Fibroblast of villous mesenchyme (primary cell): Measurements from ENCODE around the gene EPN2. TPM values are rescaled to one million over a fixed set of nuclear protein-coding genes. Genes with fewer than 3 reads are reported as not detected.
A peak's percentile ranks its signal among the peaks of the same experiment; 100 is the strongest.

Experiments
- DNase-seq: peaks from one replicate; pipeline ENCODE4 v3.0.0-alpha.2; 2010; ENCODE audit warnings: low read depth
- H3K4me3 ChIP-seq: 2 replicates; pipeline ENCODE4 v1.5.1; 2011; ENCODE audit warnings: low read depth, mild to moderate bottlenecking, low read length
- total RNA-seq: library from RNA; depleted of rRNA; stranded (reverse); fragments of >200 nt; gene quantifications from 2 replicates; pipeline ENCODE4 v1.2.3, GENCODE V29; 2012
- TF ChIP-seq, protein P1 (sequence below): IDR thresholded peaks from 2 replicates; pipeline ENCODE4 v1.5.1; 2012; ENCODE audit warnings: low read depth, mild to moderate bottlenecking, low read length; ENCODE audit not compliant: insufficient read depth

The EPN2 gene
- total RNA-seq, 1 donor, result 30.2 TPM

DNA sequence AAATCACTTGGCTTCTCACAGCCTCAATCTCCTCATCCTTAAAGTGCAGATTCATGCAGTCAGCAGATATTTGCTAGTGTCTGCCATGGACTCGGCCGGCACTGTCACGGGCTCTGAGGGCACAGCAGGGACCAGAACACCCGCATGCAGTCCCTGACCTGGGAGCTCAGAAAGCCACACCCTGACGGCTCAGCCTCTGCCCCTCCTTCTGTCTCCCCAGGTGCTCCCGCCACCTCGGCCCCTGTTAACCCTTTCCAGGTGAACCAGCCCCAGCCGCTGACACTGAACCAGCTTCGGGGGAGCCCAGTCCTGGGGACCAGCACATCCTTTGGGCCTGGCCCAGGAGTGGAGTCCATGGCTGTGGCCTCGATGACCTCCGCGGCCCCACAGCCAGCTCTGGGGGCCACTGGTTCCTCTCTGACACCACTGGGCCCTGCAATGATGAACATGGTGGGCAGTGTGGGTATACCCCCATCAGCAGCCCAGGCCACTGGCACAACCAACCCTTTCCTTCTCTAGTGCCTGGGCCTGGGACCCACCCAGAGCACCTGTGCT is 96.6 kb downstream of the EPN2 start:
- no peak for DNase-seq
- TF ChIP-seq, protein P1, sequence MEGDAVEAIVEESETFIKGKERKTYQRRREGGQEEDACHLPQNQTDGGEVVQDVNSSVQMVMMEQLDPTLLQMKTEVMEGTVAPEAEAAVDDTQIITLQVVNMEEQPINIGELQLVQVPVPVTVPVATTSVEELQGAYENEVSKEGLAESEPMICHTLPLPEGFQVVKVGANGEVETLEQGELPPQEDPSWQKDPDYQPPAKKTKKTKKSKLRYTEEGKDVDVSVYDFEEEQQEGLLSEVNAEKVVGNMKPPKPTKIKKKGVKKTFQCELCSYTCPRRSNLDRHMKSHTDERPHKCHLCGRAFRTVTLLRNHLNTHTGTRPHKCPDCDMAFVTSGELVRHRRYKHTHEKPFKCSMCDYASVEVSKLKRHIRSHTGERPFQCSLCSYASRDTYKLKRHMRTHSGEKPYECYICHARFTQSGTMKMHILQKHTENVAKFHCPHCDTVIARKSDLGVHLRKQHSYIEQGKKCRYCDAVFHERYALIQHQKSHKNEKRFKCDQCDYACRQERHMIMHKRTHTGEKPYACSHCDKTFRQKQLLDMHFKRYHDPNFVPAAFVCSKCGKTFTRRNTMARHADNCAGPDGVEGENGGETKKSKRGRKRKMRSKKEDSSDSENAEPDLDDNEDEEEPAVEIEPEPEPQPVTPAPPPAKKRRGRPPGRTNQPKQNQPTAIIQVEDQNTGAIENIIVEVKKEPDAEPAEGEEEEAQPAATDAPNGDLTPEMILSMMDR, result no peak
- H3K4me3 ChIP-seq, result no peak overlapping the region

DNA sequence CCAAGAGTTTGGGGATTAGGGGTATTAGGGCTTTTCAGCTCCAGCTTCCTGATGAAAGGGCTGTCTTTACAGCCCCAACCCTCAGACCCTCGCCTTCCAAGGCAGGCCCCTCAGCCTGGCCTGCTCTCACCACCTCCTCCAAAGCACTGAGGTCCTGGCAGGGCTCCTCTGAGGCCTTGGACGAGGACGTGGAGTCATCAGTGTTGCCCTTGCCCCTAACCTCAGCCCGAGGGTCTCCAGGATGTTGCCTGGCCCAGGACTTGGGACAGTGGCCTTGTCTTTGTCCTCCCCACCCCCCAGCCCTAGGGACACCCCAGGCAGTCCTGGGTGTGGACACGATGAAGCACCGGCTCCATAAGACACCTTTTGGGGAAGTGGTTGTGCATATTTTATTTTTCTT is 97.2 kb downstream of the EPN2 start:
- TF ChIP-seq, protein P1, result no peak
- DNase-seq, result no peak
- H3K4me3 ChIP-seq, result no peak overlapping the region

DNA sequence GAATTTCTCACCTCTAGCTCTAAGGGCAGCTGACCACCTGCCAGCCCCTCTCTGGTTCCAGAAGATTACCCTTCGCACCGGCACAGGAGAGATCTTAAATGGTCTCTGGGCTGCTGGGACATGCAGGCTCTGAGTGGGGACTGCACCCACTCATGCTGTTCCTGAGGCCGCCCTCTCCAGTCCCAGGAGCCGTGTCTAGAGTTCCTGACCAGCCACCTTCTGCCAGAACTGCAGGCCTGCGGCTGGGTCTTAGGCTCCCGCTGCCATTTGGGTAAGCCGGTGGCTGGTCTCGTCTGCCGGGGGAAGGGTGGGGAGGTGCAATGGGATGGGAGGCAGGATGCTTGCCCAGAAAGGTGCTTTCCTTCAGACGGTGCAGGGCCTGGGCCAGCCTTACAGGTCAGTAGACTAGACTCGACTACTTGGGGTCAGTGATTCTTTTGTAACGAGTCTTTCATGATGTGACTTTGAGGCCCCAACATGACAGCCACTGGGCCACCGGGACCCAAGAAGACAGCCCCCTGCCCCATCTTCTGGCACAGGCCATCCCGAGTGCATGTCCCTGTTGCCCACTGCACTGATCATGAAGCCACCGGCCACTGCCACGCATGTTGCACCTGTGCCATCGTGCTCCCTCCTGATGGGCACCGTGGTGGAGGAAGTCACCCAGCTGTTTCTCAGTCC is 98.9 kb downstream of the EPN2 start:
- DNase-seq, result no peak
- TF ChIP-seq, protein P1, result no peak
- no peak overlapping the region for H3K4me3 ChIP-seq

DNA sequence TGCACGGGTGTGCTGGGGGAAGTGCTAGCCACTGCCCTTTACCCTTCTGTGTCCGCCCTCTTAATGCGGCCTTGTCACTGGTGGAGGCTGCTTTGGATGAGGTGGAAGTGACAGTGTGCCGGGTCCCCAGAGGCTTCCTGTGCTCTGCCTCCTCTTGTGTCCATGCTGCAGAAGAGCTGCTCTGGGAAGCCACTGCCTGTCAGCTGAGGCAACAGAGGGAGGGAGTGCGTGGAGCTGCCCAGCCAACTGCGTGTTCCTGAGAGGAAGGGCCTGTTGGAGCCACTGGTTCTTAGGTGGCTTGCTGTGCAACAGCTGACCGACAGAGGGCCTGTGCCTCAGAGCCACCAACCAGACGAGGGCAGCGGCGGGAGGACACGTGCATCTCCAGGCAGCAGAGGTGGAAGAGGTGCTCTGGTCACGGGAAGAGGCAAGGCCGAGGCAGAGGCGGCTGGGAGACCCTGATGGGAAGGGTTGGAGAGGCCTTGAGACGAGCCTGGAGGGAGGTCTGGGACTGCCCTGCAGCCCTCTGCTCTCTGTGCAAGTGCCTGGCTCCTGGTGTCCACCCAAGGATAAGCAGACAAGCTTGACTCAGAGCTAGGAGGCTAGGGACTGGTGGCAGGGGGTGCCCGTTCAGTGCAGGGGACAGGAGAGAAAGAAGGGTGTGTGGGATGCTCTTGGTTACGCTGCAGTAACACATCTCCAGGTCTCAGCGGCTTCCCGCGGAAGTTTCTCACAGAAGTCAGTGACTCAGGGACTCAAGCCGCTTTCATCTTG is 100.0 kb downstream of the EPN2 start:
- DNase-seq, result peak; percentile 12
- TF ChIP-seq, protein P1, result peak; percentile 30
- H3K4me3 ChIP-seq, result no peak overlapping the region

DNA sequence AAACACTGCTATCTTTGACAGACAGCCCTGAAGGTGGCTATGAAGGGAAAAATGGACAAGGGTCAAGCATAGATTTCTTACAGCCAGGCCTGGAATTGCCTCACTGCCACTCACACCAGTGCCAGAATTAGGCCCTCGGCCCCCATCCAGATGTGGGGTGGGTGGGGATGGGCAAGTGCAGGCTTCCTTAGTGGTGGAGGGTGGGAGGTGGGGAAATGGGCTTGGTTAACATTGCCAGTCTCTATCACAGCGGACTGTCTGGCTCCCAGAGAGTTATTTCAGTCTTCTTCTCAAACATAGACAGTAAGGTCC is 100.5 kb downstream of the EPN2 start:
- peak; percentile 15 for DNase-seq
- TF ChIP-seq, protein P1, result no peak
- H3K4me3 ChIP-seq, result no peak overlapping the region

DNA sequence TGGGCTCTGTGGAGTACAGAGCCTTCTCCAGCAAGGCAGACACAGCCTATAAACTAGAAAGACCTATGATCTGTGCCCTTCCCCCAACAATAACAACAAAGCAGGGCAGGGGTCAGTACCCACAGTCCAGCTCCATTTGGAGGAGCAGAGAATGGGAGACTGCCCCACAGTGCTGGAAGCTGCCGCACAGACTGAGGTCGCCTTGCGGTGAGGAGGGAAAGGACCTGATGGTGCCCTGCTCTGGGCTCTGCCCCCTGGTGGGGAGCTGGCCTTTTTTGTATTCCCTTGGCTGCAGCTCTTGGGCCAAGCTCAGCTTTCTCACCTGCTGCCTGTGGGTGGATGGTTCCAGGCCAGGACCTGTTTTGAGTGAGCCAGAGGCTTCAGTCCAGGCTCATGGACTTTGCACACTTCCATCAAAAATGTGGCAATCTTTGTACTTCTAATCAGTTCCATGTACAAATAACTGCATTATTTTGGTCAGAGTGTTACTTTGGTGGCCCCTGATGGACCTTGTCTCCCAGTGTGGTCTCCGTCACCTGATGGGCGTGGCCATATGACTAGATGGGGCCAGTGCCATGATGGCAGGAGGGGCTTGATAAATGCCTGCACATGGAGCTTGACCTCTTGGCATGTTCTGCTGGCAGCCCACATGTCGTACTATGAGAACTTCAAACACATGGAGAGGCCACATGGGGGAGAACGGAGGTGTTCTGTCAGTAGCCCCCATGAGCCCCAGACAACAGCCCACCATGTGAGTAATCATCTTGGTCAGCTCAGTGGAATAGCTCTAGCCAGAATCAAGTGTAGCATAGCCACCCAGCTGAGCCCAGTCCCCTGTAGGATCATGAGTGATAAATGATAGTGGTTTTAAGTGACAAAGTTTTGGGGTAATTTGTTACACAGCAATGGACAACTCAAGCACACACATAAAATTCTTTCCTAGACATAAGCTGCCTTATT is 101.1 kb downstream of the EPN2 start:
- DNase-seq, result peak; percentile 50
- TF ChIP-seq, protein P1, result peak; percentile 61
- H3K4me3 ChIP-seq, result no peak overlapping the region
